GM21526 (cell line): Measurements from ENCODE around the gene MERTK.
"Not testable (repeated sequence)": the region's sequence is repeated elsewhere in the genome, so short reads cannot be mapped to it uniquely, and the experiment has no call there.

Source experiments
- ATAC-seq: cut with Tn5 transposase; IDR thresholded peaks from one replicate; pipeline ENCODE4 v1.9.1; 2021; ENCODE audit warnings: moderate library complexity; ENCODE audit not compliant: unreplicated experiment, low FRiP score

The MERTK gene

DNA sequence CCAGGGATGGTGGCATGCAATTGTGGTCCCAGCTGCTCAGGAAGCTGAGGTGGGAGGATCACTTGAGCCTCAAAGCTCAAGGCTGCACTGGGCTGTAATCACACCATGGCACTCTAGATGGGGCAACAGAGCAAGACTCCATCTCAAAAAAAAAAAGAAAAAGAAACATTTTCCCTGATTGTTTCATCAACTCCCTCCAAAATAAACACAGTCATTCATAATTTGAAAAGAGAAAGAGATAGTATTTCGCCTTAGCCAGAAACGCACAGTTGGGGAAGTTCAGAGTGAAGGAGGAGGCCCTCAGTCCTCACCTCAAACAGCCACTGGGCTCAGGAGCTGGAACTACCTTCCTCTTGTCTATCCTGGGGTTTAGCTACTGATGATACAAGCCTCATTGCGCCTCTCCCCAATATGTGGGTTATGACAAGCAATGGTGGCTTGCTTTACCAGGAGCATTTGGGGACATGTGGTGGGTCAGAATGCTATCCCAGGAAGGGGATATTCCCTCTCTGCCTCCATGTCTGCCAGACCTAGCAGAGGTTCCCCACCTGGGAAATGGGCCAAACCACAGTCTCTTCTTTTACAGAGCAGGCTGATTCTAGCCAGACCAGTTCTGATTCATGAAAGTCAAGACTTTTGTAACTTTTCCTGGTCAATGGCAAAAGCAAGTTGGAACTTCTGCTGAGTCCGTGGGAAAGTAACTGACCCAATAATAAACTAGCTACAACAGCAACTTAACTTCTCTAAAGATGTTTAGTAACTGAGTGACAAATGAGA, 134.5 kb downstream of the MERTK start:
- no peak for ATAC-seq

DNA sequence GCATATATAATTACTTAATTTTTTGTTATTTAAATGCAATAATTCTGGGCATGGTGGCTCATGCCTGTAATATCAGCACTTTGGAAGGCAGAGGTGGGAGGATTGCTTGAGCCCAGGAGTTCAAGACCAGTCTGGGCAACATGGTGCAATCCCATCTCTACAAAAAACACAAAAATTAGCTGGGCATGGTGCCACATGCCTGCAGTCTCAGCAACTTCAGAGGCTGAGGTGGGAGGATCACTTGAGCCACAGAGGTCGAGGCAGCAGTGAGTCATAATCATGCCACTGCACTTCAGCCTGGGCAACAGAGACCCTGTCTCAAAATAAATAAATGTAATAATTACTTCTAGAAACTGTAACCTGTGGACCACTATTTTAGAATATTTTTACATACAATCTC, 135.2 kb downstream of the MERTK start:
- no peak for ATAC-seq

DNA sequence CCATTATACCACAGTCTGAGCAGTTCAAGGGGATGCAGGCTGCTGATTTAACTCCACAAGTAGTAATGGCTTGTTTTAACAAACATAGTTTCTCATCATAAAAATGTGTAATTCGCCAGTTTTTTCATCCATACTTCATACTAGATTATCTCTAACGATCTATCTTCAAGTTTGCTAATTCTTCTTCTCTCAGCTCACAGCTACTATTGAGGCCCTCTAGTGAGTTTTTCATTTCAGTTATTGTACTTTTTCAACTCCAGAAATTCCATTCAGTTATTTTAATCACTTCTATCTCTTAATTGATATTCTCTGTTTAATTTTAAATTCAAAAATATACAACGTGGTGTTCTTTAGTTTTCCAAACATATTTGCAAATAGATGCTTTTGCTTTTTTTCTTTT, 136.5 kb downstream of the MERTK start:
- ATAC-seq = no peak

DNA sequence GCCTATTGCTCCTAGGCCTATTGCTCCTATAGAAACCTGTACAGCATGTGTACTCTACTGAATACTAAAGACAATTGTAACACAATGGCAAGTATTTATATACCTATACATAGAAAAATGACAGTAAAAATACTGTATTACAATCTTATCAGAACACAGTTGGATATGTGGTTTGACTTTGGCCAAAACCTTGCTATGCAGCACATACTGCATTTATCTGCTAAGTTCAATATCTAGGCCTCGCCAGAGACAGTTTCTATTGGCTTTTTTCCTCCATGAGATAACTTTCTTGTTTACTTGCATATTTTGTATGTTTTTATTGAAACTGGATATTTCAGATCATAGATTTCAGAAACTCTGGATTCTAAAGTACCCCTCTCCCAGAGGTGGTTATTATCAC, 137.4 kb downstream of the MERTK start:
- no peak for ATAC-seq

DNA sequence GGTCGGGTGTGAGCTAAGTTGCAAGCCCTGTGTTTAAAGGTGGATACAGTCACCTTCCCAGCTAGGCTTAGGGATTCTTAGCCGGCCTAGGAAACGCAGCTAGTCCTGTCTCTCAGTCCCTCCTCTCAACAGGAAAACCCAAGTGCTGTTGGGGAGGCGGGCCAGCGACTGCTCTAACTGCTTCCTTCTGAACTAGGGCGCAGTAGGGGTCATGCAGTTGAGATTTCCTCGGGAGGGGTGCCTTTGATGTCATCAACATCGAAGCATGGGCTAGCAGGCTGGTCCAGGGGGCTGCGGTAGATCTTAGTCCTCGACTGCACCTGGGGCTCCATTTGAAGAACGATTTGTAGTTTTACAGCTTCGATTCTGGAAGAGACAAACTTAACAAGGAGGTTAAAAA, 141.1 kb downstream of the MERTK start:
- ATAC-seq = not testable (repeated sequence)

DNA sequence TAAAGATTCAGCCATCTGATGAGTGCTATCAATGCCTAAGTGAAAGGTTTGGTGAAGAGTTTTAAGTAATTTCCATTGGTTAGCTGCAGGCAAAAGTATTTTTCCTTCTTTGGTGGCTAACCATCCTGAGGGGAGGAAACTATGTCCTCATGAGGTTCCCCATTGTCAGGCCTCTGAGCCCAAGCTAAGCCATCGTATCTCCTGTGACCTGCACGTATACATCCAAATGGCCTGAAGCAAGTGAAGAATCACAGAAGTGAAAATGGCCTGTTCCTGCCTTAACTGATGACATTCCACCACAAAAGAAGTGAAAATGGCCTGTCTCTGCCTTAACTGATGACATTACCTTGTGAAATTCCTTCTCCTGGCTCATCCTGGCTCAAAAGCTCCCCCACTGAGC, 141.7 kb downstream of the MERTK start:
- ATAC-seq = not testable (repeated sequence)

DNA sequence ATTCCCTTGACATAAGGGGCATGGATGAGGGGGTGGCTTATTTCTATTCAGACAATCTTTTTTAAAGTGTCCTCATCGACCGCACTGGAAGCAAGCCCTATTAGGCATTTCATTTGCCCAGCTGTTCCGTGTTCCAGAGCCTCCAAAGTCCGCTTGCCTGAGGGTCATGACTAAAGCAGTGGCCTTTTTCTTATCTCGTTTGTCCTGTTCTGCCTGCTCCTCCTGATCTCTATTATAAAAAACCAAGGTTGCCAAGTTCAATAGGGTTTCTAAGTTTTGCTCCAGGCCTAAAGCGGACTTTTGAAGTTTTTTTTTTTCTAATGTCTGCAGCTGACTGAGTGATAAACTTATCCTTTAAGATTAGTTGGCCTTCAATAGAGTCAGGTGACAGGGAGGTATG, 143.1 kb downstream of the MERTK start:
- not testable (repeated sequence) for ATAC-seq

DNA sequence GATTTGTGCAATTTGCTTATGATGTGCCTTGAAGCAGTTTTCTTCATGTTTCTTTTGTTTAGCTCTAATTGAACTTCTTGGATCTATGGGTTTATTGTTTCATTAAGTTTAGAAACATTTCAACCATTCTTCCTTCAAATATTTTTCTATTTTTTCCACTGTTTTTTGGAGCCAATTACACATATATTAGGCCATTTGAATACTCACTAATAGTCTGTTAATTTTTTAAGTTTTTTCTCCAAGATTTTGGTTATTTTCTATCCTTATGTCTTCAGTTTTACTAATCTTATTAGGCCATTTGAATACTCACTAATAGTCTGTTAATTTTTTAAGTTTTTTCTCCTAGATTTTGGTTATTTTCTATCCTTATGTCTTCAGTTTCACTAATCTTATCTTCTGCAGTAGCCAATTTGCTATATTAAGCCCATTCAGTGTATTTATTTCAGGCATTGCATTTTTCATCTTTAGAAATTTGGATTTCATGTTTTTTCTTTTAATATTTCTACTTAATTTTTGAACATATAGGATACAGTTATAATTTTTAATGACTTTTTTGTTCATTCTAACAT, 147.1 kb downstream of the MERTK start:
- ATAC-seq = no peak

DNA sequence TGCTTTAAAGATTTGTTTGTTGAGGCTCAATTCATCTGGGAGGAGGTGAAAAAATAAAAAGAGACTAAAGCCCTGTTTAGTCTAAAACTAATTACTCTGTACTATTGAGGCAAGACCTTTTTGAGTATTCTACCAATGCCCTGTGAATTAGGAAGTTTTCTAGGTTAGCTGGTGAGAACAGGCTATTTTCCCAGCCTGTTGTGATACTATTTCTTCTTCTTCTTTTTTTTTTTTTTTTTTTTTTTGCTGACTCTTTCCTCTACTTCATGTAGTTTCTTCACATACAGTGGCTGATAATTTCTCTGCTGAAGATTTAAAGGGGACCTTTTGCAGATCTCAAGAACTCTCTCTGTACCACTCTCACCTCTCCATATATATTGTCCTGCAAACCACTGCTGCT, 147.8 kb downstream of the MERTK start:
- no peak for ATAC-seq

DNA sequence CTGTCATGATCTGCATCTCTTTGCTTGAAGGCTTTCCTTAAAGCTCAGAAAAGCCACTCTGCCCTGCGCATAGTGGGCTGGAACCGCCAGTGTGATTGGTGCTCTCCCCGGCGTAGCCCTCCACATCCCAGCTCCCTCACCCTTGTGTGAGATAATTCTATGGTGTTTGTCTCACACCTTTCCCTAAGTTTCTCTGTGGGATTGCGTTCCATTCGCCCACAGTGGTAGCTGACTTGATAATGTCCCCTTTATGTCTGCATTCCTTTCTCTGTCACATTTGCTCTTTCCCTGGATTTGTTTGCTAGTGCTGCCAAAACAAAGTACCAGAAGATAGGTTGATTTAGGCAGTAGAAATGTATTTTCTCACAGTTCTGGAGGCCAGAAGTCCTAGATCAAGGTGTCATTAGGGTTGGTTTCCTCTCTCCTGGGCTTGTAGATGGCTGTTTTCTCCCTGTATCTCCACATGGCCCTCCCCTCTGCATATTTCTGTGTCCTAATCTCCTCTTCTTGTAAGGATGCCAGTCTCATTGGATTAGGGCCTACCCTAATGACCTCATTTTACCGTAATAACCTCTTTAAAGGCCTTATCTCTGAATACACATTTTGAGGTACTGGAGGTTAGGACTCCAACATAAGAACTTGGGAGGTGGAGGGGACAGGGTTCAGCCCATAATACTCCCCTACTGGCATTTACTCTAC, 149.3 kb downstream of the MERTK start:
- no peak for ATAC-seq

DNA sequence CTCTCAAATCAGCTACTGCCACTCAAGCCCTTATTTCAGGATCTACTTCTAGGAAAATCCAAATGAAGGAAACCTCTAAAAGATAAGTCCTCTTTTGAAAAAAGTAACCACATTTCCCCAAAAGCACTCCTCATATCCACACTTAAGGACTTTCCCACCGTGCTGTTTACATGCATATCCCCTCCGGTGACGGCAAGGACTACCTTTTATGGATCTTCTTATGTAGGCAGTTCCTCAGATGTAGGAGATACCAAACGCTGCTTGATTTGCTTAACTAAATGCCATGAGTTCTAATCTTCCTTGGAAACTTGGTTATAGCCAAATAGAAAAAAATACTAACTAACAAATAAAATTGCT, 149.8 kb downstream of the MERTK start:
- no peak for ATAC-seq

DNA sequence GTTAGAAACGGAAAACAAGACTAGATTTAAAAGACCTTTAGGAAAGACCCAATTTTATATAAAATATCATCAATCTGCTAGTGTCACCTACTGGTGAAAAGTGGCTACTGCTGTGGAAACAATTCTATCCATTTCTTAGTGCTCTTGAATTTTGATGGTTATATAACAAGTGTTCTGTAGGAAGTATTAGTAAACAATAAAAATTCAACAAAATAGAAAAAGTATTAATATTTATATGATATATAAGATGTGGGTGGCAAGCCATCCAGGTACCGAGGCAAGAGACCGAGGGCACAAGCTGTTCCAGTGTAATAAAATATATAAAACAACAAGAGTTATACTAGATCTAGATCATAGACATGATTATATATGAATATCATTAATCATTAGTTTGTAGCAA, 150.5 kb downstream of the MERTK start:
- ATAC-seq = no peak

DNA sequence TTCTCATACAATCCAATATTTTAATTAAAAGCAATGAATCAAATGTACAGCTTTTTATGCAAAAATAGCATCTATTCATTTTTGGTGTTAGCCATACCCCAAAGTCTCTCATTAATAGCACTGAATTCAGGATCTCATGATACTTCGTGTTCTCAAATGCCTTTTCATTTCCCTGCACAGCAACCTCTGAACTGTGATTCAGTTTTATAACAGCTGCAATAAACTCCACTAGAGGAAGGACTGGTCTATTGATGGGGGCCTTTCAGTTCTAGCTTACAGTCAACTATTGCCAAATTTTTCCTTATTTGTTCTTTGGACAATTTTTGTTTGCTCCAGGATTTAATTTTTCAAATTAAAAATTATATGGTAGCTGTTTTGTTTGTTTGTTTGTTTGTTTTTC, 151.9 kb downstream of the MERTK start:
- ATAC-seq = no peak

DNA sequence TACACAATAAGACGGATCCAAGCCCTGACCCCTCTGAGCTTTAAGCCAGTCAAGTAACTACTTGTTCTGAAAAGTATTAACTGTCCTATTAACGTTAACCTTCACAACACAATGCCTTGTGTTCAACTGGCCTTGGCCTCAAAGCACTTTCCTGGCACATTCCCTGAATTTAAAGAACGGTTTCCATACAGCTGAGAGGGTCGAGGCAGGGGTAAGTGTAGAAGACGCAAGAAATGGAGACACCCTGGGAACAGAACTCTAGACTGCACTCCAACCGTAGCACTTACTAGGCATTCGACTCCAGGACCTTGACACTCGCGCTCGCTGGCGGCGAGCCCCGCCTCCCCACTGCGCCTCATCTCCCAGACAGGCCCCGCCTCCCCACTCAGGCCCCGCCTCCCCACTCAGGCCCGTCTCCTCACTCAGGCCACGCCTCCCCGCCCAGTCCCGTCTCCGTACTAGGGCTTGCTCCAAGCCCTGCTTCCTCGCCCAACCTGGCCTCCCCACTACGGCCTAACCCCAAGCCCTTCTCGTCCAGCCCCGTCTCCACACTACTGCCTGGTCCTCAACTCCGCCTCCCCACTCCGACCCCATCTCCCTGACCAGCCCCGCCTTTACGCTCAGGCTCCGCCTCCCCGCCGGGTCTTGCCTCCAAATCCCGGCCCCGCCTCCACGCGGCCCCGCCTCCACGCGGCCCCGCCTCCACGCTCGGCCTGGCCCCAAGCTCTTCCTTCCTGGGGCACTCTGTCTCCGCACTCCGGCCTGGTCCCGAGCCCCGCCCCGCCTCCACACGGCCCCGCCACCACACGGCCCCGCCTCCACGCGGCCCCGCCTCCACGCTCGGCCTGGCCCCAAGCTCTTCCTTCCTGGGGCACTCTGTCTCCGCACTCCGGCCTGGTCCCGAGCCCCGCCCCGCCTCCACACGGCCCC, 155.8 kb downstream of the MERTK start:
- ATAC-seq = peak; percentile 55

DNA sequence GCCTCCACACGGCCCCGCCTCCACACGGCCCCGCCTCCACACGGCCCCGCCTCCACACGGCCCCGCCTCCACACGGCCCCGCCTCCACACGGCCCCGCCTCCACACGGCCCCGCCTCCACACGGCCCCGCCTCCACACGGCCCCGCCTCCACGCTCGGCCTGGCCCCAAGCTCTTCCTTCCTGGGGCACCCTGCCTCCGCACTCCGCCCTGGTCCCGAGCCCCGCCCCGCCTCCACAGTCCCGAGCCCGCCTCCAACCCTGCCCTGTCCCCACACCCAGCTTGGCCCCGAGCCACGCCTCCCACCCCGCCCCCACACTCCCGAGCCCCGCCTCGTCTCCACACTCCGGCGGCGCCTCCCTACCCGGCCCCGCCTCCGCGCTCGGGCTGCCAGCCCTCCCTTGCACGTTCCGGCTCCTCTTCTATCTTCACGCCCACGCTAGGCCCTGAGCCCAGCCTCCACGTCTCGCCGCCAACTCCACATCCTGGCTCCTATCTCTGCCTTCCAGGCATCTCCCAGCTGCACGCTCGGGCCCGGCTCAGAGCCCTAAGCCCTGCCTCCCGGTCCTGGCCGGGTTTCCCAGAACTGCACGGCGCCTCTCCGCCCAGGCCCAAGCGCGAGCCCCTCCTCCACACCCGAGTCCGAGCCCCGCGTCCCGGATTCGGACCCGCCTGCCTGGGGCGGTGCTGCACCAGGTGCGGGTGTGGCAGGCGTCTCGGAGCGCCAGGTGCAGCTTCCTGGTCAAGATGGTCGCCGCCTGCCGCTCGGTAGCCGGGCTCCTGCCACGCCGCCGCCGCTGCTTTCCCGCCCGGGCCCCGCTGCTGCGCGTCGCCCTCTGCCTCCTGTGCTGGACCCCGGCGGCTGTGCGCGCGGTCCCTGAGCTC, 156.7 kb downstream of the MERTK start, which contains the start of gene TMEM87B:
TSS of gene TMEM87B (plus strand) at position 423 of the 883 bp plus-strand sequence. CDS start at position 746, 323 bp downstream.
- peak; percentile 55 for ATAC-seq

DNA sequence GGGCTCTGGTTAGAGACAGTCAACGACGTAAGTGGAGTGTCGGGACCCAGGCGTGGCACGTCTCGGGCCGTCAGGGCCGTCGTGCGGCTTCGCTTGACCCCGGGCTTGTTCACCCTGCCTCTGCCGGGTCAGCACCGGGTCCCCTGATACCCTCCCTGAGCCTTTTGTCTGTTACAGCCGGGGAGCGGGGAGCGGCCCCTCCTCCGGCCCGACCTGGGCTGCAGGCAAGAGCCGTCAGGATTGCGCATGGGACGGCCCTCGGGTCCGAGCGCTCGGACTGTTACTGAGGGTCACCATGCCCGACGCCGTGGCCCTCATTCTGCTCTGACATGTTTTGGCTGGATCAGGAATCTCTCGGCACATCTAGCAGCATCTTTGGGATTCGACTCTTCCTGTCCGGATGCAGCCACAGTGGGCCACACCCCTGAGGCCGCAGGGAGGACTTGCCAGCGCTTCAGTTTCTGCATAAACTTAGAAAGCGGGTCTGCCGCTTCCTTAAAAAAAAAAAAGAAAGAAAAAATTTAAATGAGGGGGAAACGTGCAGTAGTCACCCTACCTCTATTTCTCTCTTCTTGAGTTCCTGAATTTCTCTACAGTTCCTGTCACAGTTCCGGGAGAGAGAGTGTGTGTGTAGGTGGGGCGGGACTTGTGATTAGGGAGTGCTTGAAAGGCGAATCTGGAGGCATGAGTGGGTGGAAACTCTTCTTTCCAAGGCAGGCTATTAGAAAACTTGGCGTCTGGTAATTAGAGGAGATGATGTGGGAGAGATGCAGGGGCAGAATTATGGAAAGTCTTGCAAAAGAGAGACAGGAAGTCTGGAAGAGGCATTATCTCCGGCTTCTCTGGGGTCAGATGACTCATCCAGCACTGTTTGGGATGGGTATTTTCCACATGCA, 157.6 kb downstream of the MERTK start:
- ATAC-seq = peak; percentile 4

DNA sequence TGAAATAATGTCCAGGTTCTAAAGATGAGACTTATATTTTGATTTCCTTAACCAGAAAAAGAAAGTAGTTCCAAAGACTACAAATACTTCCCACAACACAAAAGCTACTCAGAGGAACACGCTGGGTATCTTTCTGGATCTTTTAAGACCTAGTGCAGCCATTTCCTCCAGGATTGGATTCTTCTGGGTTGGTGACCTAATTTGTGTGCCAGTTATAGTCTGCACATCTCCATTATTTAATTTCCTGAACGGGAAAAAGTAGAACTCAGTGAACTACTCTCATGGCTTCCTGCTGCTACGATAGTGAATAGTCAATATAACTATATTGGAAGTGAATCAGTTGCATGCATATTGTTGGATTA, 158.2 kb downstream of the MERTK start:
- ATAC-seq = no peak

DNA sequence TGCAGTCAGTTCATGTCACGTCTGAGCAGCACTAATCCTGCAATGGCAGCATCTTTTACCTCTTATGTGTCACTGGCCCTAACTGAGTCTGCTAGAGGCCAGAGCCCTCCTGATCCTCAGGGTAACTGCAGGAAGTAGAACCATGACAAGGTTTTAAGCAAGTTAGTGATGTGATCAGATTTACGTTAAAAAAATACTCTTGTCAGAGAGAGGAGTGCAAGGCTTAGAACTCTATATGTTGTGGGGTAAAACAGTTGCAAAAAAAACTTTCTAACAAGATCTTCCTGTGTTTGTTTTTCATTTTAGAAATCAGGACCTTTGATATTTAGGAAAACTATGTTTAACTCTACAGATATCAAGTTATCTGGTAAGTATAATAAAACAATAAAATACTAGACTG, 161.3 kb downstream of the MERTK start:
- no peak for ATAC-seq

DNA sequence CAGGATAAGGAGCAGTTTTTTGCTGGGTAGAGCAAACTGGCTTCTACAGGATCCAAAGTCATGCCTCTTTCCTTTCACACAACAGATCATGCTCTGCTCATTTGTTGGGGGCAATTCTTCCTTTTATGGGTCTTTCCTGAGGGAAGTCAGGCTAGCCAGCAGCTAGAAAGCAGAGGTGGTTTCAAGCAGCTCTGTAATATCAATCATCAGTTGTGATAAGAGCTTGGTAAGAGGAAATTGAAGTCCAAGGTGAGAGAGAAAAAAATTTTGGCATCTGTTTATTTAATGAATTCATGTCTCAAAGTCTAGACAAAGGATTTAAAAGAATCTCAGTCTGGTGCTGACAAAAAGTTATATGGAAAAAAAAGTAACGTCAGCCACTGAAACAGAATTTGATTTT, 162.9 kb downstream of the MERTK start:
- no peak for ATAC-seq
